Esophagus muscularis mucosa (tissue), 4 donors: Measurements from ENCODE around the gene RBPJ. TPM values are rescaled to one million over a fixed set of nuclear protein-coding genes. Genes with fewer than 3 reads are reported as not detected.

ENCODE experiments used
- DNase-seq: peaks from one replicate; pipeline ENCODE4 v3.0.0-alpha.2; 2017; ENCODE audit errors: extremely low spot score
- H3K27ac ChIP-seq, 4 donors: fragments of 200-600 bp; sonication (generic); replicated peaks in 1 of 4; 1 replicate in 3 of 4; 2 replicates in 1 of 4; pipeline ENCODE4 v1.5.1; 2016 to 2019; ENCODE audit warnings: mild to moderate bottlenecking in 1 of 4
- H3K27me3 ChIP-seq, 4 donors: fragments of 200-600 bp; sonication (generic); one replicate each; pipeline versions ENCODE4 v1.5.1 to v1.6.0; 2016 to 2019
- H3K36me3 ChIP-seq, 4 donors: fragments of 200-600 bp; sonication (generic); one replicate each; pipeline ENCODE4 v1.5.1; 2016 to 2019
- H3K4me1 ChIP-seq, 4 donors: fragments of 200-600 bp; sonication (generic); one replicate each; pipeline ENCODE4 v1.5.1; 2016 to 2019
- H3K4me3 ChIP-seq, 4 donors: fragments of 200-600 bp; sonication (generic); 1 replicate in 2 of 4; 2 replicates in 2 of 4; pipeline ENCODE4 v1.5.1; 2016 to 2019; ENCODE audit warnings: mild to moderate bottlenecking in 4 of 4, moderate library complexity in 1 of 4
- H3K9me3 ChIP-seq, 4 donors: fragments of 200-600 bp; sonication (generic); 1 replicate in 3 of 4; 2 replicates in 1 of 4; pipeline ENCODE4 v1.5.1; 2016 to 2019
- EP300 ChIP-seq: sonication (generic); formaldehyde crosslinking; IDR thresholded peaks from one replicate; pipeline ENCODE4 v1.6.1; 2017; ENCODE audit warnings: antibody characterized with exemption
- POLR2A ChIP-seq: fragments of 450-650 bp; IDR thresholded peaks from one replicate; pipeline ENCODE4 v1.6.1; 2017; ENCODE audit warnings: antibody characterized with exemption, moderate library complexity, mild to moderate bottlenecking, low read depth
- POLR2AphosphoS5 ChIP-seq, 2 donors: sonication (generic); formaldehyde crosslinking; IDR thresholded peaks; one replicate each; pipeline ENCODE4 v1.6.1; 2017; ENCODE audit warnings: antibody characterized with exemption in 2 of 2
- WGBS: methylation state at CpG from one replicate; pipeline ENCODE4 v1.1.5; 2018; 5-methylcytosine and 5-hydroxymethylcytosine counted together
- intact Hi-C: fragments of 100-400 bp; cut with DNase I; formaldehyde crosslinking; loops from one replicate; pipeline ENCODE4 v1.15.1; 2023
- total RNA-seq, 4 donors: library from RNA; depleted of rRNA; stranded (reverse); fragments of >200 nt; gene quantifications; one replicate each; pipeline versions ENCODE4 v1.1.0 to v1.2.1, GENCODE V29; 2016
- TF ChIP-seq, protein P1 (sequence below), 3 experiments: fragments of 200-600 bp in 2 of 3; fragments of 450-650 bp in 1 of 3; sonication (generic) in 2 of 3; IDR thresholded peaks; one replicate each; pipeline ENCODE4 v1.5.1; 2017 to 2019; ENCODE audit warnings: antibody characterized with exemption in 3 of 3, mild to moderate bottlenecking in 2 of 3, moderate library complexity in 1 of 3

RBPJ gene
- total RNA-seq, 4 donors from 2014 or later: 49.7 to 75.2 (median 60.8) TPM

DNA sequence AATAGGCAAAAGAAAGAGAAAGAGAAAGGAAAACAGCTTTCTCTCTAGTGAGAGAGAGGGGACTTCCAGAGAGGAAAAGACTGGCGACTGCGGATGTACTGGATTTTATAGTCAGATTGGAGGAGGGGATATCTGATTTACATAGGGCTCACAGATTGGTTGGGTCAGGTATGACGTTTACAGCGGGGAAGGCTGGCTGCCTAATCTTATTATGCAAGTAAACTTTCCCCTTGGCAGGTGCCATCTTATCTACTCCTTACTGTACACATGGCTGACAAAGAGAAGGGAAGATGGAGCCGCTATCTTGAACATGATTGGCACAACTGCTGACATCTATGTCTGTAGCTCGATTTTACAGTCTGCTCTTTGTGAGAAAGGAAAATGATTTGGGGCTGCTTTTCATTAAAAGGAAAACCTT lies 25.4 kb downstream of the RBPJ start:
- Histone ChIP-seq H3K27ac (no peak overlapping the region), H3K9me3 (no peaks in the 10 kb centered on the region), H3K4me3 (peak overlapping the region in 2 of 4 donors; percentile 5 to 7), H3K27me3 (no peaks in the 10 kb centered on the region), H3K36me3 (no peaks in the 10 kb centered on the region), H3K4me1 (peaks cover 40 to 60% (median 53%) of the 10 kb centered on the region in 4 donors)
- DNase-seq: no peak
- intact Hi-C loops: no loop called here
- TF ChIP-seq POLR2AphosphoS5 (IDR thresholded peaks at IDR 0.05) (peak in 1 of 2 donors; percentile 25), EP300 (no peak)
- 75% methylated on average over 6 of the region's 6 CpGs for WGBS

DNA sequence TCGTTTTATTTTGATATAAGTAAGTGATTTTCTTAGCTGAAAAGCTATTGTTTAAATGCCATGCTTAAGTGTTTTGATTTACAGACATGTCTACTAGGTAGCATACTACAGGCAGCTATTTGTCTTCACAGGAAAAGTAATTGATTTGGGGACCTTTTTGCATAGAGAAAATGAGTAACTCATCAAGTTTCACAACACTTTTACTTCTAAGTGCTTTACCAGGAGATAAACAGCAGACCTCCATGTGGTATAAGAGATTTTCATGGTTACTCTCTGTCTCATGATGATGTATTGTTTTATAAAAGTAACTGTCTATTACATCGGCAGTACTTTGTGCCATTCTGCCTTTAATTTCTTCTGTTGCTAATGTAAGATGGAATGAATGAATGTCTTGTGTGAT lies 28.7 kb downstream of the RBPJ start:
- no peak overlapping the region for H3K4me3 ChIP-seq
- TF ChIP-seq POLR2A (no peak), POLR2AphosphoS5 (IDR thresholded peaks at IDR 0.05) (no peak), EP300 (no peak)
- TF ChIP-seq, protein P1, sequence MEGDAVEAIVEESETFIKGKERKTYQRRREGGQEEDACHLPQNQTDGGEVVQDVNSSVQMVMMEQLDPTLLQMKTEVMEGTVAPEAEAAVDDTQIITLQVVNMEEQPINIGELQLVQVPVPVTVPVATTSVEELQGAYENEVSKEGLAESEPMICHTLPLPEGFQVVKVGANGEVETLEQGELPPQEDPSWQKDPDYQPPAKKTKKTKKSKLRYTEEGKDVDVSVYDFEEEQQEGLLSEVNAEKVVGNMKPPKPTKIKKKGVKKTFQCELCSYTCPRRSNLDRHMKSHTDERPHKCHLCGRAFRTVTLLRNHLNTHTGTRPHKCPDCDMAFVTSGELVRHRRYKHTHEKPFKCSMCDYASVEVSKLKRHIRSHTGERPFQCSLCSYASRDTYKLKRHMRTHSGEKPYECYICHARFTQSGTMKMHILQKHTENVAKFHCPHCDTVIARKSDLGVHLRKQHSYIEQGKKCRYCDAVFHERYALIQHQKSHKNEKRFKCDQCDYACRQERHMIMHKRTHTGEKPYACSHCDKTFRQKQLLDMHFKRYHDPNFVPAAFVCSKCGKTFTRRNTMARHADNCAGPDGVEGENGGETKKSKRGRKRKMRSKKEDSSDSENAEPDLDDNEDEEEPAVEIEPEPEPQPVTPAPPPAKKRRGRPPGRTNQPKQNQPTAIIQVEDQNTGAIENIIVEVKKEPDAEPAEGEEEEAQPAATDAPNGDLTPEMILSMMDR (IDR thresholded peaks at IDR 0.05): no peak
- H3K36me3 ChIP-seq: no peaks in the 10 kb centered on the region
- H3K4me1 ChIP-seq: peaks cover 11 to 46% (median 31%) of the 10 kb centered on the region in 4 donors
- intact Hi-C loops: no loop called here
- no peak for DNase-seq
- 74% methylated on average over 2 of the region's 2 CpGs for WGBS
- no peaks in the 10 kb centered on the region for H3K27me3 ChIP-seq
- no peak overlapping the region for H3K27ac ChIP-seq
- H3K9me3 ChIP-seq: no peaks in the 10 kb centered on the region

DNA sequence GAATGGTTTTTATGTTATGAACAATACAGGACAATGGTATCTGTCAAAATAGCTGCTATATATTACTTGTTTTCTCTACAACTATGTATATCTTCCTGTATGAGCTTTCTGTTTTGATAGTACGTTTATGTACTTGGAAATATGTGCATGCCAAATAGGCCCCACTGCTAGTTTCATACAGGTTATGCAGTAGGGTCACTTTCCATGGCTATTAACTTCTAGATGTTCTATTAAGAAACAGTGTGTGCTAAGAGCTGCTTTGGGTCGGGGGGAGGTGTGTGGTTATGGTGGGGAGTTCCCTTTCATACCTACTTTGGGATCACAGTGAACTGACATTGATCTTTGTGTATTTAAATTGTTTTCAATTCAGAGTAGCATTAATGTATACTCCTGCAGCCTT lies 30.9 kb downstream of the RBPJ start:
- no peak overlapping the region for H3K27ac ChIP-seq
- TF ChIP-seq POLR2A (no peak), EP300 (no peak), POLR2AphosphoS5 (IDR thresholded peaks at IDR 0.05) (no peak)
- TF ChIP-seq, protein P1 (IDR thresholded peaks at IDR 0.05): no peak
- H3K4me1 ChIP-seq: peaks cover 10 to 40% (median 22%) of the 10 kb centered on the region in 4 donors
- DNase-seq: no peak
- no peak overlapping the region for H3K4me3 ChIP-seq
- intact Hi-C loops: no loop called here
- no peaks in the 10 kb centered on the region for H3K27me3 ChIP-seq
- no peaks in the 10 kb centered on the region for H3K36me3 ChIP-seq
- H3K9me3 ChIP-seq: no peaks in the 10 kb centered on the region
- 92% methylated on average over 2 of the region's 2 CpGs for WGBS

DNA sequence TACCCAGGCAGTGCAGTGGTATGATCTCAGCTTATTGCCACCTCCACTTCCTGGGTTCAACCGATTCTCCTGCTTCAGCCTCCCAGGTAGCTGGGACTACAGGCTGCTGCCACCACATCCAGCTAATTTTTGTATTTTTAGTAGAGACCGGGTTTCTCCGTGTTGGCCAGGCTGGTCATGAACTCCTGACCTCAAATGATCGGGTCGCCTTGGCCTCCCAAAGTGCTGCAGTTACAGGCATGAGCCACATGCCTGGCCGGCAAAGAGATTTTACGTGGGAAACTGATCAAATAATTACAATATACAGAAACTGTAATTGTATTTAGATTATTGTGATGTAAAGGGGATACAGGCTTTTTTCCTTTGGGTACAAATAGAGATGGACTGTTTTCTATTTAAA lies 33.7 kb downstream of the RBPJ start:
- Histone ChIP-seq H3K4me3 (no peak overlapping the region), H3K4me1 (peaks cover 10 to 38% (median 20%) of the 10 kb centered on the region in 4 donors), H3K27ac (no peak overlapping the region), H3K9me3 (no peaks in the 10 kb centered on the region), H3K36me3 (no peaks in the 10 kb centered on the region), H3K27me3 (no peaks in the 10 kb centered on the region)
- no peak for DNase-seq
- WGBS: 88% methylated on average over 7 of the region's 7 CpGs
- TF ChIP-seq, protein P1 (IDR thresholded peaks at IDR 0.05): no peak
- no peak for TF ChIP-seq EP300
- TF ChIP-seq POLR2A: no peak
- no peak for TF ChIP-seq POLR2AphosphoS5 (IDR thresholded peaks at IDR 0.05)
- intact Hi-C loops: no loop called here

DNA sequence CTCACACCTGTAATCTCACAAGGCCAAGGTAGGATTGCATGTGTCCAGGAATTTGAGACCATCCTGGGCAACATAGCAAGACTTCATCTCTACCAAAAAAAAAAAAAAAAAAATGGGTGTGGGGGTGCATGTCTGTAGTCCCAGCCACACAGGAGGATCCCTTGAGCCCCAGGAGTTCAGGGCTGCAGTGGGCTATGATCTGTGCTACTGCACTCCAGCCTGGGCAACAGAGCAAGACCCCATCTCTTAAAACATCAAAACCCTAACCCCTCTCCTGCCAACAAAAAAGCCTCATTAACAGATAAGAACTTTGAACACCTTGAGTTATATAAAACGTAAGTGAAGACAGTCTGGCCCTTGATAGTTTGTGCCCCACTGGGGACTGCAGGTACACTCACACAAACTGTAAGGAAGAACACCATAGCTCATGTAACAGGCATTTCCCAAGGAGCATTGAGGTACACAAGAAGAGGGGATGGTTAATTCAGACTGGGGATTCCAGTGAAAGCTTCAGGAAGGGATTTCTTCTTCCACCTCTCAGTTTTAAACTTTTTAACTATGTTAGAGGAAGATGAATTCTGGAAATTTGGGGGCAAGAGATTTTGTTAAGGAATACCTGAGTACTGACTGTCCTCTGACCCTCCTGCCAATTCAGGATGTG lies 34.7 kb downstream of the RBPJ start:
- no peak for TF ChIP-seq EP300
- TF ChIP-seq POLR2AphosphoS5 (IDR thresholded peaks at IDR 0.05): no peak
- TF ChIP-seq POLR2A: no peak
- TF ChIP-seq, protein P1 (IDR thresholded peaks at IDR 0.05): no peak
- Histone ChIP-seq H3K4me1 (peaks cover 12 to 35% (median 20%) of the 10 kb centered on the region in 4 donors), H3K36me3 (no peaks in the 10 kb centered on the region), H3K9me3 (no peaks in the 10 kb centered on the region), H3K4me3 (no peak overlapping the region), H3K27ac (no peak overlapping the region), H3K27me3 (no peaks in the 10 kb centered on the region)
- intact Hi-C loops: no loop called here
- DNase-seq: no peak
- 79% methylated on average over 1 of the region's 1 CpG for WGBS
